H1 (cell line): ENCODE results near the gene CUX1. TPM values are rescaled to one million over a fixed set of nuclear protein-coding genes. Genes with fewer than 3 reads are reported as not detected.

Source experiments
- PHF8 ChIP-seq: fragments of 200-600 bp; sonication (generic); conservative IDR thresholded peaks from 2 replicates; pipeline ENCODE4 v1.7.1; 2012; ENCODE audit warnings: low read depth, mild to moderate bottlenecking, inconsistent platforms, low read length, moderate library complexity
- RXRA ChIP-seq: IDR thresholded peaks from 2 replicates; pipeline ENCODE4 v1.6.1; 2011; ENCODE audit warnings: low read depth, mild to moderate bottlenecking, low read length, moderate library complexity; ENCODE audit not compliant: insufficient read depth
- SP2 ChIP-seq: IDR thresholded peaks from 2 replicates; pipeline ENCODE4 v1.6.1; 2012; ENCODE audit warnings: mild to moderate bottlenecking, low read length, inconsistent platforms
- TAF1 ChIP-seq: IDR thresholded peaks from 2 replicates; pipeline ENCODE4 v1.6.1; 2011; ENCODE audit warnings: mild to moderate bottlenecking, low read depth, low read length
- polyA plus RNA-seq, 7 experiments: library from polyadenylated mRNA; depleted of rRNA in 3 of 7; stranded (reverse) in 5 of 7; unstranded in 2 of 7; fragments of >200 nt in 5 of 7; fragments of 200-250 nt in 2 of 7; gene quantifications; 1 replicate in 5 of 7; 2 replicates in 1 of 7; 4 replicates in 1 of 7; pipeline versions ENCODE4 v1.2.1 to v1.2.3, GENCODE V29; 2011 to 2013; ENCODE audit warnings: missing spikeins in 2 of 7, mixed read lengths in 2 of 7
- total RNA-seq: library from RNA; stranded (reverse); fragmentation: NEBNext Ultra II Directional; extraction: Animal tissue kit (Norgen Biotek cat#: 25700); gene quantifications from 2 replicates; pipeline ENCODE4 v1.2.1, GENCODE V29; 2021
- TF ChIP-seq, protein P1 (sequence below), 3 experiments: IDR thresholded peaks; 1 replicate in 2 of 3; 2 replicates in 1 of 3; pipeline versions ENCODE4 v1.5.1 to v1.6.1; 2011; ENCODE audit warnings: low read length in 3 of 3, mild to moderate bottlenecking in 3 of 3, inconsistent platforms in 2 of 3, low read depth in 1 of 3, moderate library complexity in 1 of 3; ENCODE audit not compliant: insufficient read depth in 1 of 3; ENCODE audit errors: control extremely low read depth in 1 of 3

The CUX1 gene
- total and polyA plus RNA-seq, 2 of the 8 experiments (the other 6 are each of a cell fraction or from before 2014, with no cell fraction given), result 21.6 to 65.9 TPM

DNA sequence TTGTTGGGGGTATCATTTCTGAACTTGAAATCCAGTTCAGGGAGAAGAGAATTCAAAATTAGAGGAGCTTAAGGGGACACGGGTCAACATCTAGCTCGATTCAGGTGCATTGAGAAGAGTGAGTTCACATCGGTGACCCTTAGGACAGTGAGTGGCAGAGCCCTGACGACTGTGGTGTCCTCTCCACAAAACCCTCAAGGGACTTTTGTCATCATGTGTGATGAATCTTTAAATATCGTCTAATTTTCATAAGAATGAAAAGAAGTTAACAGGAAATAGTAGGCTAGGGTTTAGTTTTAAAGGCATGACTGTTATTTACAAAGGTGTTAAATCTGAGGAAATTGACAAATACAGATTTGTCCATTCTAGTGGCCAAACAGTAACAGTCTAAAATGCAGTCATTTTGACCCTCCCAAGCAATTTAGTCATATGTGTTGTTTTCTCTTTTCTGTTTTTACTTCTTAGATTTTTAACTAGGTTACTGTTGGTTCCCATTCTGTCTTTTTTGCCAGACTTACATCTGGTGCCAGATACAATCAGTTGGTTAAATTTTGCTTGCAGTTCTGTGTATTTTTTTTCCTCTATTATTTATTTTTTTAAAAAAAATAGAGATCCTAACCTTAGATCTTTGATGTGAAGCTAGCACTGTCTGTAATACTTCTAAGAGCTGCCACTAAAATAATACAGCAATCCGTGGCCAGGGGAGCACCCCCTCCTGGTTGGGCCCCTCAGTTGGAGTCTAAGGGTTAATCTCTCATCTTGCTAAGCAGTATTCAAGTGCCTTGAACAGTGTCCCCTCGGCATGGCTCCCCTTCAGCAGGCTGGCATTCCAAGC is 434.3 kb downstream of the CUX1 start (continued):
- TF ChIP-seq, protein P1, sequence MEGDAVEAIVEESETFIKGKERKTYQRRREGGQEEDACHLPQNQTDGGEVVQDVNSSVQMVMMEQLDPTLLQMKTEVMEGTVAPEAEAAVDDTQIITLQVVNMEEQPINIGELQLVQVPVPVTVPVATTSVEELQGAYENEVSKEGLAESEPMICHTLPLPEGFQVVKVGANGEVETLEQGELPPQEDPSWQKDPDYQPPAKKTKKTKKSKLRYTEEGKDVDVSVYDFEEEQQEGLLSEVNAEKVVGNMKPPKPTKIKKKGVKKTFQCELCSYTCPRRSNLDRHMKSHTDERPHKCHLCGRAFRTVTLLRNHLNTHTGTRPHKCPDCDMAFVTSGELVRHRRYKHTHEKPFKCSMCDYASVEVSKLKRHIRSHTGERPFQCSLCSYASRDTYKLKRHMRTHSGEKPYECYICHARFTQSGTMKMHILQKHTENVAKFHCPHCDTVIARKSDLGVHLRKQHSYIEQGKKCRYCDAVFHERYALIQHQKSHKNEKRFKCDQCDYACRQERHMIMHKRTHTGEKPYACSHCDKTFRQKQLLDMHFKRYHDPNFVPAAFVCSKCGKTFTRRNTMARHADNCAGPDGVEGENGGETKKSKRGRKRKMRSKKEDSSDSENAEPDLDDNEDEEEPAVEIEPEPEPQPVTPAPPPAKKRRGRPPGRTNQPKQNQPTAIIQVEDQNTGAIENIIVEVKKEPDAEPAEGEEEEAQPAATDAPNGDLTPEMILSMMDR (IDR thresholded peaks at IDR 0.05; ENCODE audit: control extremely low read depth in 1 of 3, insufficient read depth in 1 of 3, low read depth in 1 of 3, low read length in 3 of 3), result no peak
- TF ChIP-seq RXRA, result no peak
- TF ChIP-seq TAF1, result no peak
- TF ChIP-seq SP2, result no peak
- TF ChIP-seq PHF8, result no peak
- TF ChIP-seq, all 59 proteins: peak for 0
